Measurements from ENCODE around the gene GREB1L. TPM values are rescaled to one million over a fixed set of nuclear protein-coding genes. Genes with fewer than 3 reads are reported as not detected.

GREB1L gene
- total and polyA plus RNA-seq, 5 donors from 2014 or later = 0.05 to 0.10 TPM; not detected in 3

GRCh38 chr18:21458788-21459187 is 216.8 kb downstream of the GREB1L start:
- H3K9me3 Mint-ChIP-seq = peaks cover 0 to 2% (median 0%) of the 10 kb centered on the region in 7 donors
- no peaks in the 10 kb centered on the region for H3K36me3 Mint-ChIP-seq

GRCh38 chr18:21459706-21460286 is 217.8 kb downstream of the GREB1L start:
- H3K27ac ChIP-seq (ENCODE audit: insufficient read depth, low read length, poor library complexity, severe bottlenecking) = no peak overlapping the region
- H3K27me3 Mint-ChIP-seq = peaks cover 9% of the 10 kb centered on the region

More at GRCh38 chr18:21458788-21459187, 216.8 kb downstream of the GREB1L start:
- no peaks in the 10 kb centered on the region for H3K4me1 ChIP-seq (ENCODE audit: control insufficient read depth, insufficient read depth, low read length, poor library complexity, severe bottlenecking)
- peak overlapping the region in 1 of 3 donors; percentile 15 for H3K27ac Mint-ChIP-seq
- no peak overlapping the region for H3K4me3 ChIP-seq (ENCODE audit: low read depth, low read length)
- peaks cover 5% of the 10 kb centered on the region for H3K27me3 Mint-ChIP-seq
- ATAC-seq (ENCODE audit: low read depth in 2 of 2) (no peak), DNase-seq (no peak)
- H3K36me3 ChIP-seq (ENCODE audit: control insufficient read depth, insufficient read depth, low read length) = no peaks in the 10 kb centered on the region
- H3K27me3 ChIP-seq (ENCODE audit: control insufficient read depth, insufficient read depth, low read length) = peaks cover 4% of the 10 kb centered on the region
- H3K4me3 Mint-ChIP-seq = no peak overlapping the region
- H3K27ac ChIP-seq (ENCODE audit: insufficient read depth, low read length, poor library complexity, severe bottlenecking) = no peak overlapping the region
- H3K4me1 Mint-ChIP-seq = no peaks in the 10 kb centered on the region
- no peaks in the 10 kb centered on the region for H3K9me3 ChIP-seq (ENCODE audit: control insufficient read depth in 2 of 2, low read length in 2 of 2)

GRCh38 chr18:21461460-21461859 is 219.4 kb downstream of the GREB1L start:
- Mint-ChIP-seq H3K27ac (peak overlapping the region in 1 of 3 donors; percentile 96), H3K27me3 (peaks cover 6% of the 10 kb centered on the region), H3K36me3 (no peaks in the 10 kb centered on the region), H3K4me3 (no peak overlapping the region), H3K4me1 (no peaks in the 10 kb centered on the region), H3K9me3 (peaks cover 0 to 2% (median 0%) of the 10 kb centered on the region in 7 donors)
- Histone ChIP-seq H3K9me3 (ENCODE audit: control insufficient read depth in 2 of 2, low read length in 2 of 2) (no peaks in the 10 kb centered on the region), H3K4me3 (ENCODE audit: low read depth, low read length) (no peak overlapping the region), H3K4me1 (ENCODE audit: control insufficient read depth, insufficient read depth, low read length, poor library complexity, severe bottlenecking) (no peaks in the 10 kb centered on the region), H3K36me3 (ENCODE audit: control insufficient read depth, insufficient read depth, low read length) (no peaks in the 10 kb centered on the region), H3K27me3 (ENCODE audit: control insufficient read depth, insufficient read depth, low read length) (peaks cover 7% of the 10 kb centered on the region), H3K27ac (ENCODE audit: insufficient read depth, low read length, poor library complexity, severe bottlenecking) (no peak overlapping the region)
- no peak for DNase-seq
- no peak for ATAC-seq (ENCODE audit: low read depth in 2 of 2)

More at GRCh38 chr18:21459706-21460286, 217.8 kb downstream of the GREB1L start:
- Histone ChIP-seq H3K36me3 (ENCODE audit: control insufficient read depth, insufficient read depth, low read length) (no peaks in the 10 kb centered on the region), H3K4me3 (ENCODE audit: low read depth, low read length) (no peak overlapping the region), H3K27me3 (ENCODE audit: control insufficient read depth, insufficient read depth, low read length) (peaks cover 5% of the 10 kb centered on the region), H3K4me1 (ENCODE audit: control insufficient read depth, insufficient read depth, low read length, poor library complexity, severe bottlenecking) (no peaks in the 10 kb centered on the region), H3K9me3 (ENCODE audit: control insufficient read depth in 2 of 2, low read length in 2 of 2) (no peaks in the 10 kb centered on the region)
- ATAC-seq (ENCODE audit: low read depth in 2 of 2) (no peak), DNase-seq (no peak)
- Mint-ChIP-seq H3K9me3 (peaks cover 0 to 2% (median 0%) of the 10 kb centered on the region in 7 donors), H3K27ac (no peak overlapping the region), H3K36me3 (no peaks in the 10 kb centered on the region), H3K4me3 (no peak overlapping the region), H3K4me1 (no peaks in the 10 kb centered on the region)

DNA sequence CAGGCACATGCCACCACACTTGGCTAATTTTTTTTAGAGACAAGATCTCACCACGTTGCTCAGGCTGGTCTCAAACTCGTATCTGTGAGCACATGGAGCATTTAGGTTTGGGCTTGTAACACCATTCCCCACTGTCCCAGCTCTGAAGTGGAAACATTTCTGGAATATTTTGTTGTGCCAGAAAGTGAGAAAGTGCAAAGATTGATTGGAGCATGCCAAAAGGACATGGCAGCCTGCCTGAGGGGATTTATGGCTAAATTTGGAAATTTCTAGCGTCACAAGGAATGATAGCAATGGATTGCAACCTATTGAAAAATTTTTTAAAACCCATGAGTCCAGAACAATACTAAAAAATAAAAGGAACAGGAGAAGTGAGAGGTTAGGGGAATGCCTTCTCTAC is 221.7 kb downstream of the GREB1L start:
- Histone ChIP-seq H3K9me3 (ENCODE audit: control insufficient read depth in 2 of 2, low read length in 2 of 2) (no peaks in the 10 kb centered on the region), H3K4me3 (ENCODE audit: low read depth, low read length) (no peak overlapping the region), H3K27ac (ENCODE audit: insufficient read depth, low read length, poor library complexity, severe bottlenecking) (no peak overlapping the region), H3K36me3 (ENCODE audit: control insufficient read depth, insufficient read depth, low read length) (no peaks in the 10 kb centered on the region), H3K27me3 (ENCODE audit: control insufficient read depth, insufficient read depth, low read length) (peaks cover 13% of the 10 kb centered on the region), H3K4me1 (ENCODE audit: control insufficient read depth, insufficient read depth, low read length, poor library complexity, severe bottlenecking) (no peaks in the 10 kb centered on the region)
- Mint-ChIP-seq H3K27ac (no peak overlapping the region), H3K4me3 (no peak overlapping the region), H3K36me3 (no peaks in the 10 kb centered on the region), H3K27me3 (peaks cover 4% of the 10 kb centered on the region), H3K4me1 (no peaks in the 10 kb centered on the region), H3K9me3 (peaks cover 0 to 2% (median 0%) of the 10 kb centered on the region in 7 donors)
- DNase-seq (no peak), ATAC-seq (ENCODE audit: low read depth in 2 of 2) (no peak)

DNA sequence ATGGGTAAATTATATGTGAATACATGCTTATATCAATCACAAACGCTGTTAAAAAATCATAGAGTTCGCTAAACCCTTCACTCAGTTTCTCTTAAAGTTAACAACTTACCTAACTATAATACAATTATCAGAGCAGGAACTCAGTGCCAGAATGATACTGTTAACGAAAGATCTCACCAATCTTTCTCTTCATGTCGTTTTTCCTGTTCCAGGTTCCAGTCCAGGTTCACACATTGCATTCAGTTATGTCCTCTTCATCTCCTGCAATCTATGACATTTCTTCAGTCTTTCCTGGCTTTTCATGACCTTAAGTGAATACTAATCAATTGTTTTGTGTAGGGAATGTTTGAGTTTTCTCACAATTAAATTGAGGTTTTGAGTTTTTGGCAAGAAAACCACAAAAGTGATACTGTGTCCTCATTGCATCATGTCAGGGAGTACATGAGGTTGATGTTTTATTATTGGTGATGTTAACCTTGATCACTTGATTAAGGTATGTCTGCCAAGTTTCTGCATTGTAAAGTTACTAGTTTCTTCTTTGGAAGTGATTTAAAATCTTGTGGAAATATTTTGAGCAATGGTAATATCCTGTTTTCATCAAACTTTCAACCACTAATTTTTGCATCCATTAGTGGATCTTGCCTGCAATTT is 226.6 kb downstream of the GREB1L start:
- H3K27me3 Mint-ChIP-seq = peaks cover 24% of the 10 kb centered on the region
- H3K36me3 Mint-ChIP-seq = no peaks in the 10 kb centered on the region
- no peaks in the 10 kb centered on the region for H3K36me3 ChIP-seq (ENCODE audit: control insufficient read depth, insufficient read depth, low read length)
- H3K27ac ChIP-seq (ENCODE audit: insufficient read depth, low read length, poor library complexity, severe bottlenecking) = no peak overlapping the region
- peaks cover 11% of the 10 kb centered on the region for H3K27me3 ChIP-seq (ENCODE audit: control insufficient read depth, insufficient read depth, low read length)
- no peak overlapping the region for H3K4me3 ChIP-seq (ENCODE audit: low read depth, low read length)
- no peaks in the 10 kb centered on the region for H3K9me3 ChIP-seq (ENCODE audit: control insufficient read depth in 2 of 2, low read length in 2 of 2)
- peaks cover 0 to 1% (median 0%) of the 10 kb centered on the region in 7 donors for H3K9me3 Mint-ChIP-seq
- H3K27ac Mint-ChIP-seq = no peak overlapping the region
- H3K4me3 Mint-ChIP-seq = no peak overlapping the region
- no peak for DNase-seq
- ATAC-seq (ENCODE audit: low read depth in 2 of 2) = no peak
- no peaks in the 10 kb centered on the region for H3K4me1 ChIP-seq (ENCODE audit: control insufficient read depth, insufficient read depth, low read length, poor library complexity, severe bottlenecking)
- H3K4me1 Mint-ChIP-seq = no peaks in the 10 kb centered on the region

DNA sequence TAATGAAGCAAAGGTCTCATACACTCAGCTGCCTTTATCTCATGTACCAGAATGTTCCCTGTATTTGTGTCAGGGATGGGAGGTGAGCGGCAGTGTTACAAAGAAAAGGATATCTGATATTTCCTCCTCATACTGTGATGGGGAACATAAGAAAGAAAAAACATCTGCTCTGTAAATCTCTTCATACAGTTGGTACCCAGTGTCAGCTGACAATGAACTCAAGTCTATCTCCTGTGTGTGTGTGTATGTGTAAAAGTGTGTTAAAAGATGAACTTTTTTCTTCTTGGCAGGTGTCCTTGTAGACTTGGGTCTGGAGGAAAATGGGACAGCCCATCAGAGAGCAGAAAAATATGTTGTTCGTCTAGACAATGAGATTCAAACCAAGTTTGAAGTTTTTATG is 230.7 kb downstream of the GREB1L start:
- no peaks in the 10 kb centered on the region for H3K4me1 Mint-ChIP-seq
- H3K27me3 Mint-ChIP-seq = peaks cover 38% of the 10 kb centered on the region
- H3K36me3 ChIP-seq (ENCODE audit: control insufficient read depth, insufficient read depth, low read length) = no peaks in the 10 kb centered on the region
- no peaks in the 10 kb centered on the region for H3K36me3 Mint-ChIP-seq
- no peak overlapping the region for H3K4me3 ChIP-seq (ENCODE audit: low read depth, low read length)
- DNase-seq = no peak
- no peak for ATAC-seq (ENCODE audit: low read depth in 2 of 2)
- H3K4me1 ChIP-seq (ENCODE audit: control insufficient read depth, insufficient read depth, low read length, poor library complexity, severe bottlenecking) = no peaks in the 10 kb centered on the region
- peaks cover 0 to 2% (median 0%) of the 10 kb centered on the region in 7 donors for H3K9me3 Mint-ChIP-seq
- no peak overlapping the region for H3K4me3 Mint-ChIP-seq
- no peak overlapping the region for H3K27ac Mint-ChIP-seq
- H3K27me3 ChIP-seq (ENCODE audit: control insufficient read depth, insufficient read depth, low read length) = peaks cover 4% of the 10 kb centered on the region
- H3K27ac ChIP-seq (ENCODE audit: insufficient read depth, low read length, poor library complexity, severe bottlenecking) = no peak overlapping the region
- H3K9me3 ChIP-seq (ENCODE audit: control insufficient read depth in 2 of 2, low read length in 2 of 2) = no peaks in the 10 kb centered on the region

DNA sequence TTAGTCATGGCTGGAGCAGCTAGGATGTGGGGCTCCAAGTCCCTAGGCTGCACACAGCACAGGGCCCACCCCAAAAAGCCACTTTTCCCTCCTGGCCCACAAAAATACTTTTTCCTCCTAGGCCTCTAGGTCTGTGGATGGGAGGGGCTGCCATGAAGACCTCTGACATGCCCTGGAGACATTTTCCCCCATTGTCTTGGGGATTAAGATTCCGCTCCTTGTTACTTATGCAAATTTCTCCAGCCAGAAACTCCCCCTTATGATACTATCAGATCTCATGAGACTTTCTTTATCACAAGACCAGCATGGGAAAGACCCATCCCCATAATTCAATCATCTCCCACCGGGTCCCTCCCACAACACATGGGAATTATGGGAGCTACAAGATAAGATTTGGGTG is 232.6 kb downstream of the GREB1L start:
- no peaks in the 10 kb centered on the region for H3K4me1 Mint-ChIP-seq
- no peak overlapping the region for H3K4me3 Mint-ChIP-seq
- H3K9me3 ChIP-seq (ENCODE audit: control insufficient read depth in 2 of 2, low read length in 2 of 2) = no peaks in the 10 kb centered on the region
- H3K4me1 ChIP-seq (ENCODE audit: control insufficient read depth, insufficient read depth, low read length, poor library complexity, severe bottlenecking) = no peaks in the 10 kb centered on the region
- no peak for ATAC-seq (ENCODE audit: low read depth in 2 of 2)
- H3K27me3 ChIP-seq (ENCODE audit: control insufficient read depth, insufficient read depth, low read length) = no peaks in the 10 kb centered on the region
- H3K36me3 ChIP-seq (ENCODE audit: control insufficient read depth, insufficient read depth, low read length) = no peaks in the 10 kb centered on the region
- no peaks in the 10 kb centered on the region for H3K36me3 Mint-ChIP-seq
- no peak for DNase-seq
- H3K9me3 Mint-ChIP-seq = peaks cover 0 to 2% (median 0%) of the 10 kb centered on the region in 7 donors
- no peak overlapping the region for H3K4me3 ChIP-seq (ENCODE audit: low read depth, low read length)
- no peak overlapping the region for H3K27ac ChIP-seq (ENCODE audit: insufficient read depth, low read length, poor library complexity, severe bottlenecking)
- peaks cover 32% of the 10 kb centered on the region for H3K27me3 Mint-ChIP-seq
- no peak overlapping the region for H3K27ac Mint-ChIP-seq

DNA sequence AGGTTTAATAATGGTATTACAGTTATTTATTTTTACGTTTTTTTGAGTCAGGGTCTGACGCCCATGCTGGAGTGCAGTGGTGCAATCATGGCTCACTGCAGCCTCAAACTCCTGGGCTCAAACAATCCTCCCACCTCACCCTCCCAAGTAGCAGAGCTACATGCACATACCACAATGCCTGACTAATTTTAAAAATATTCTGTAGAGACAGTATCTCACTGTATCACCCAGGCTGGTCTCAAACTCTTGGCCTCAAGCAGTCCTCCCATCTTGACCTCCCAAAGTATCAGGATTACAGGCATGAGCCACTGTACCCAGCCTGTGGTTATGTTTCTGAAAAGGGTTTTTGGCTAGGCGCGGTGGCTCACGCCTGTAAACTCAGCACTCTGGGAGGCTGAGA is 237.7 kb downstream of the GREB1L start:
- Histone ChIP-seq H3K36me3 (ENCODE audit: control insufficient read depth, insufficient read depth, low read length) (no peaks in the 10 kb centered on the region), H3K4me3 (ENCODE audit: low read depth, low read length) (no peak overlapping the region), H3K27me3 (ENCODE audit: control insufficient read depth, insufficient read depth, low read length) (no peaks in the 10 kb centered on the region), H3K27ac (ENCODE audit: insufficient read depth, low read length, poor library complexity, severe bottlenecking) (no peak overlapping the region), H3K4me1 (ENCODE audit: control insufficient read depth, insufficient read depth, low read length, poor library complexity, severe bottlenecking) (no peaks in the 10 kb centered on the region), H3K9me3 (ENCODE audit: control insufficient read depth in 2 of 2, low read length in 2 of 2) (no peaks in the 10 kb centered on the region)
- H3K27ac Mint-ChIP-seq = no peak overlapping the region
- peak overlapping the region in 1 of 4 donors; percentile 47 for H3K4me3 Mint-ChIP-seq
- peaks cover 21% of the 10 kb centered on the region for H3K27me3 Mint-ChIP-seq
- ATAC-seq (ENCODE audit: low read depth in 2 of 2) (no peak), DNase-seq (no peak)
- H3K4me1 Mint-ChIP-seq = no peaks in the 10 kb centered on the region
- H3K9me3 Mint-ChIP-seq = no peaks in the 10 kb centered on the region
- H3K36me3 Mint-ChIP-seq = no peaks in the 10 kb centered on the region
